ENCODE results near the gene VCL.
A peak's percentile ranks its signal among the peaks of the same experiment; 100 is the strongest.

Gene VCL

GRCh38 chr10:74021248-74022055 is 23.5 kb downstream of the VCL start:
- TF ChIP-seq CTCF (conservative IDR thresholded peaks at IDR 0.05; ENCODE audit: control insufficient read depth, insufficient read depth, low read depth, low read length) = no peak
- no peak overlapping the region for H3K4me3 ChIP-seq (ENCODE audit: control insufficient read depth, low read depth, low read length)
- peak; percentile 90 for DNase-seq (ENCODE audit: low read depth)

- DNase-seq (ENCODE audit: low read depth) = no peak
- TF ChIP-seq CTCF (conservative IDR thresholded peaks at IDR 0.05; ENCODE audit: control insufficient read depth, insufficient read depth, low read depth, low read length) = no peak
- no peak overlapping the region for H3K4me3 ChIP-seq (ENCODE audit: control insufficient read depth, low read depth, low read length)
These were observed 25.2 kb downstream of the VCL start for GRCh38 chr10:74022926-74023629.

GRCh38 chr10:74024600-74024999 is 26.7 kb downstream of the VCL start:
- H3K4me3 ChIP-seq (ENCODE audit: control insufficient read depth, low read depth, low read length) = no peak overlapping the region
- DNase-seq (ENCODE audit: low read depth) = no peak
- TF ChIP-seq CTCF (conservative IDR thresholded peaks at IDR 0.05; ENCODE audit: control insufficient read depth, insufficient read depth, low read depth, low read length) = no peak

GRCh38 chr10:74025380-74025978 is 27.6 kb downstream of the VCL start:
- no peak for TF ChIP-seq CTCF (conservative IDR thresholded peaks at IDR 0.05; ENCODE audit: control insufficient read depth, insufficient read depth, low read depth, low read length)
- H3K4me3 ChIP-seq (ENCODE audit: control insufficient read depth, low read depth, low read length) = no peak overlapping the region
- no peak for DNase-seq (ENCODE audit: low read depth)

- H3K4me3 ChIP-seq (ENCODE audit: control insufficient read depth, low read depth, low read length) = no peak overlapping the region
- DNase-seq (ENCODE audit: low read depth) = no peak
- TF ChIP-seq CTCF (conservative IDR thresholded peaks at IDR 0.05; ENCODE audit: control insufficient read depth, insufficient read depth, low read depth, low read length) = no peak
These were observed 28.6 kb downstream of the VCL start for GRCh38 chr10:74026428-74027015.

- no peak for TF ChIP-seq CTCF (conservative IDR thresholded peaks at IDR 0.05; ENCODE audit: control insufficient read depth, insufficient read depth, low read depth, low read length)
- DNase-seq (ENCODE audit: low read depth) = peak; percentile 40
- no peak overlapping the region for H3K4me3 ChIP-seq (ENCODE audit: control insufficient read depth, low read depth, low read length)
These were observed 29.8 kb downstream of the VCL start for GRCh38 chr10:74027702-74028101.
